DOHH2 (cell line): Measurements from ENCODE around the gene FAM20C.

Experiments
- EZH2phosphoT487 ChIP-seq: fragments of 200-600 bp; sonication (generic); IDR thresholded peaks from 2 replicates; pipeline ENCODE4 v1.6.1; 2017; ENCODE audit warnings: borderline replicate concordance, mild to moderate bottlenecking, antibody characterized with exemption, low read length, moderate library complexity, mixed read lengths
- TF ChIP-seq, protein P1 (sequence below): fragments of 200-600 bp; sonication (generic); IDR thresholded peaks from one replicate; pipeline ENCODE4 v1.5.1; 2014; ENCODE audit warnings: antibody characterized with exemption, mild to moderate bottlenecking, low read depth, low read length; ENCODE audit not compliant: poor library complexity, severe bottlenecking

DNA sequence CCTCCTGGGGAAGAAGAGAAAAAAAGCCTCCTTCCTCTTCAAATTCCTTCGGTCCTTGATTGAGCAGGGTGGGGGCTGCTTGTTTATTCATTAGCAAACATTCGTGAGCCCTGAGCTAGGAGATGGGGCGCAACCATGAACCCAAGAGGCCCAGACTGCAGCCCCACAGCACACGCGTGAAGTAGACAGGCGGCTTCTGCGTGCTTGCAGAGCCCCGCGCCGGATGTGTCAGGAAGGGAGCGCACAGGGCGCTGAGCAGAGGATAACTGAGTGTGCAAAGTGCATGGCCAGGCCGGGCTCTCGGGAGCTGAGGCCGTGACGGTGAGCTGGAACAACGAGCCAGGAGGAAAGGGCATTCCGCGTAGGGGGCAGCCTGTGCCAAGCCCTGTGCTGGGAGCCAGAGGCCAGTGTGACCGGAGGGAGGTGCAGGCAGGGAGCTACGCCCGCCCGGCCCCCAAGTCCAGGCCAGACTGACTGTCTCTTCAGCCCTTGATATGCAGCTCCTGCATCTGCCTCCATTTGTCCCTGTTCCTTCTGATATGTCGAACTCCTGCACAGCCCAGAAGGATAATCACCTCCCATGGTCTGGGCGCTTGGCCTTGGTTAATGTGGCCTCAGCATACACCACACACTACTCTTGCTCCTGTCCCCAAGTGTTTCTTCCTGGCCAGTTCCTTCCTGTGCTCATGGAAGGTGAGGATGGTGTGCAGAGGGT is 102.2 kb downstream of the FAM20C start:
- TF ChIP-seq, protein P1, sequence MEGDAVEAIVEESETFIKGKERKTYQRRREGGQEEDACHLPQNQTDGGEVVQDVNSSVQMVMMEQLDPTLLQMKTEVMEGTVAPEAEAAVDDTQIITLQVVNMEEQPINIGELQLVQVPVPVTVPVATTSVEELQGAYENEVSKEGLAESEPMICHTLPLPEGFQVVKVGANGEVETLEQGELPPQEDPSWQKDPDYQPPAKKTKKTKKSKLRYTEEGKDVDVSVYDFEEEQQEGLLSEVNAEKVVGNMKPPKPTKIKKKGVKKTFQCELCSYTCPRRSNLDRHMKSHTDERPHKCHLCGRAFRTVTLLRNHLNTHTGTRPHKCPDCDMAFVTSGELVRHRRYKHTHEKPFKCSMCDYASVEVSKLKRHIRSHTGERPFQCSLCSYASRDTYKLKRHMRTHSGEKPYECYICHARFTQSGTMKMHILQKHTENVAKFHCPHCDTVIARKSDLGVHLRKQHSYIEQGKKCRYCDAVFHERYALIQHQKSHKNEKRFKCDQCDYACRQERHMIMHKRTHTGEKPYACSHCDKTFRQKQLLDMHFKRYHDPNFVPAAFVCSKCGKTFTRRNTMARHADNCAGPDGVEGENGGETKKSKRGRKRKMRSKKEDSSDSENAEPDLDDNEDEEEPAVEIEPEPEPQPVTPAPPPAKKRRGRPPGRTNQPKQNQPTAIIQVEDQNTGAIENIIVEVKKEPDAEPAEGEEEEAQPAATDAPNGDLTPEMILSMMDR, result no peak
- no peak for TF ChIP-seq EZH2phosphoT487
